Natural killer cell (primary cell): Measurements from ENCODE around the gene RBBP8NL. TPM values are rescaled to one million over a fixed set of nuclear protein-coding genes. Genes with fewer than 3 reads are reported as not detected.
"Not testable (repeated sequence)": the region's sequence is repeated elsewhere in the genome, so short reads cannot be mapped to it uniquely, and the experiment has no call there.

Experiments used
- ATAC-seq, 3 donors: fragments of 150-1000 bp in 2 of 3; fragments of 200-7000 bp in 1 of 3; cut with Tn5 transposase; 1 replicate in 1 of 3; 2 replicates in 2 of 3; pipeline ENCODE4 v1.10.0; 2021; ENCODE audit warnings: mild to moderate bottlenecking in 2 of 3, moderate library complexity in 2 of 3
- DNase-seq, 2 donors: peaks; one replicate each; pipeline versions ENCODE4 v3.0.0 to v3.0.0-alpha.2; 2013 to 2021; ENCODE audit warnings: mixed read lengths in 1 of 2
- H3K27ac ChIP-seq: one replicate; pipeline ENCODE4 v1.5.1; 2013; ENCODE audit warnings: mild to moderate bottlenecking, low read length
- H3K27me3 ChIP-seq: one replicate; pipeline ENCODE4 v1.6.1; 2013; ENCODE audit warnings: low read length; ENCODE audit not compliant: control insufficient read depth, insufficient read depth
- H3K36me3 ChIP-seq: one replicate; pipeline ENCODE4 v1.6.1; 2013; ENCODE audit warnings: low read length; ENCODE audit not compliant: control insufficient read depth, insufficient read depth
- H3K4me1 ChIP-seq: one replicate; pipeline ENCODE4 v1.6.1; 2013; ENCODE audit warnings: low read length; ENCODE audit not compliant: control insufficient read depth, insufficient read depth
- H3K4me3 ChIP-seq: one replicate; pipeline ENCODE4 v1.5.1; 2013; ENCODE audit warnings: low read length
- H3K9me3 ChIP-seq: one replicate; pipeline ENCODE4 v1.6.1; 2013; ENCODE audit warnings: low read length; ENCODE audit not compliant: control insufficient read depth, insufficient read depth
- H3K27ac Mint-ChIP-seq, 2 donors: one replicate each; pipeline ENCODE4 v1.8.0; 2022; ENCODE audit warnings: mild to moderate bottlenecking in 2 of 2, mixed read lengths in 2 of 2, moderate library complexity in 1 of 2
- H3K27me3 Mint-ChIP-seq, 2 donors: one replicate each; pipeline ENCODE4 v1.8.0; 2022; ENCODE audit warnings: low read depth in 2 of 2, mixed read lengths in 2 of 2
- H3K36me3 Mint-ChIP-seq: one replicate; pipeline ENCODE4 v1.8.0; 2022; ENCODE audit warnings: mixed read lengths
- H3K4me1 Mint-ChIP-seq, 2 donors: one replicate each; pipeline ENCODE4 v1.8.0; 2022; ENCODE audit warnings: mixed read lengths in 2 of 2
- H3K4me3 Mint-ChIP-seq: one replicate; pipeline ENCODE4 v1.8.0; 2022; ENCODE audit warnings: mild to moderate bottlenecking, moderate library complexity, mixed read lengths
- H3K9me3 Mint-ChIP-seq, 2 donors: one replicate each; pipeline ENCODE4 v1.8.0; 2022; ENCODE audit warnings: mixed read lengths in 2 of 2
- WGBS: methylation state at CpG from one replicate; pipeline ENCODE4 v1.1.7; 2013; ENCODE audit warnings: missing lambda C conversion rate; ENCODE audit not compliant: insufficient coverage; 5-methylcytosine and 5-hydroxymethylcytosine counted together
- intact Hi-C: fragments of 100-400 bp; cut with micrococcal nuclease; formaldehyde crosslinking; loops from one replicate; pipeline ENCODE4 v1.14.2; 2022
- total RNA-seq, 4 donors: library from RNA; stranded (reverse); fragments of 120-200 nt in 1 of 4; gene quantifications; one replicate each; pipeline versions ENCODE4 v1.2.3 to v1.2.4, GENCODE V29; 2013 to 2022
- TF ChIP-seq, protein P1 (sequence below): fragments of 200-600 bp; IDR thresholded peaks from one replicate; pipeline ENCODE4 v1.8.0; 2022; ENCODE audit warnings: antibody characterized with exemption

The RBBP8NL gene
- total RNA-seq, 3 donors from 2014 or later (not counting 1 experiment from before 2014, with no cell fraction given), result not detected

DNA sequence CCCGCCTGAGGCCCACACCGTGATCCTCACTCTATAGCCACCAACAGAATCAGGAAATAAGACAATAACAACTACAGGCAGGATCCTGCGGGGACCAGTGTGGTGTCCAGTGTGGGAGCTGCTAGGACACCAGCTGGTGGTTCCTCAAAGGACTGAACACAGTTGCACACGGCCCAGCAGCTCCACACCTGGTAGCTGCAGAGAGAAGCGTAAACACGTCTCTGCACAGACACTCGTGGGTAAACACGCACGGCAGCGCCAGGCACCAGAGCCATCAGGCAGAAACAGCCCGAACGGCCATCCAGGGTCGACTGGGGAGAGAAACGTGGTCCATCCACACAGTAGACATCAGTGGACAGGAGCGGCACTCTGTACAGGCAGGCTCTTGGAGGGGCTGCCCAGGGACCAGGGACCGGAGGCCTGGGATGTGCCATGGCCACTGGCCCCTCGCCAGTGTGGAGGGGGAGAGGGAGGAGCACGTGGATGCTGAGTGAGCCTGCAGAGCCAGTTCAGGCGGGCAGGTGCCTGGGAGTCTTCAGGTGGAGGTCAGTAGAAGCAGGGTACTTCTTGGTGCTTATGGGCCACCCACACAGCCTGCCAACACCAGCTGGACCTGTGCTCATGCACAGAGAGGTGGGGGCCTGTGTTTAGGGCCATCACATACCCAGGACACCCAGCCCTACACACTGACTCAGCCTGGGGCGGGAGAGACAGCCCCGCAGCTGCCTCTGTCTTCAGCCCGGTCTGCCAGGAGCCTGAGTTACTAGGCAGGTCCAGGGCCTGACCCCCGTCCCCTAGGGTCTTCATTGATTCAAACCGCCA is 52.8 kb downstream of the RBBP8NL start:
- TF ChIP-seq, protein P1, sequence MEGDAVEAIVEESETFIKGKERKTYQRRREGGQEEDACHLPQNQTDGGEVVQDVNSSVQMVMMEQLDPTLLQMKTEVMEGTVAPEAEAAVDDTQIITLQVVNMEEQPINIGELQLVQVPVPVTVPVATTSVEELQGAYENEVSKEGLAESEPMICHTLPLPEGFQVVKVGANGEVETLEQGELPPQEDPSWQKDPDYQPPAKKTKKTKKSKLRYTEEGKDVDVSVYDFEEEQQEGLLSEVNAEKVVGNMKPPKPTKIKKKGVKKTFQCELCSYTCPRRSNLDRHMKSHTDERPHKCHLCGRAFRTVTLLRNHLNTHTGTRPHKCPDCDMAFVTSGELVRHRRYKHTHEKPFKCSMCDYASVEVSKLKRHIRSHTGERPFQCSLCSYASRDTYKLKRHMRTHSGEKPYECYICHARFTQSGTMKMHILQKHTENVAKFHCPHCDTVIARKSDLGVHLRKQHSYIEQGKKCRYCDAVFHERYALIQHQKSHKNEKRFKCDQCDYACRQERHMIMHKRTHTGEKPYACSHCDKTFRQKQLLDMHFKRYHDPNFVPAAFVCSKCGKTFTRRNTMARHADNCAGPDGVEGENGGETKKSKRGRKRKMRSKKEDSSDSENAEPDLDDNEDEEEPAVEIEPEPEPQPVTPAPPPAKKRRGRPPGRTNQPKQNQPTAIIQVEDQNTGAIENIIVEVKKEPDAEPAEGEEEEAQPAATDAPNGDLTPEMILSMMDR, result no peak
- 60% methylated on average over 23 of the region's 24 CpGs for WGBS
- H3K27me3 Mint-ChIP-seq, result peaks cover 0 to 11% of the 10 kb centered on the region in 2 donors

DNA sequence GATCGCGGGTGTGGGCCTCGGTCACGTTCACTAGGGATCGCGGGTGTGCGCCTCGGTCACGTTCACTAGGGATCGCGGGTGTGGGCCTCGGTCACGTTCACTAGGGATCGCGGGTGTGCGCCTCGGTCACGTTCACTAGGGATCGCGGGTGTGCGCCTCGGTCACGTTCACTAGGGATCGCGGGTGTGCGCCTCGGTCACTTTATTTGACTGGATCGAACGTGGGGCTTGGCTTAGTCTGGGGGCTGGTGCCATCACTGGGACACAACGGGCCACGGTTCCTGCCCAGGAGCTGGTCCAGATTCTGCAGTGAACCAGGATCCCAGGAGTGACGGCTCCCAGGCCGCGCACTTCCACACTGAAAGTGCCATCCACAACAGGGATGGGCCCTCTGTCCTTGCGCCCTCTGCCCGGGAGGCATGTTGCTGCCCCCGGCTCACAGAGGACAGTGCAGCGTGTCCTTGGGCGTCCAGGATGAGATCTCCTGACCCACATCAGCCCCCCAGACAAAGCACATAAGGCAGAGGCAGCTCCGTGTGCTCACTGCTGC is 53.6 kb downstream of the RBBP8NL start:
- H3K27me3 ChIP-seq, H3K9me3 ChIP-seq, H3K4me3 Mint-ChIP-seq, DNase-seq, H3K27ac Mint-ChIP-seq, H3K9me3 Mint-ChIP-seq, H3K36me3 Mint-ChIP-seq, ATAC-seq, intact Hi-C loops, H3K36me3 ChIP-seq, H3K4me1 Mint-ChIP-seq, H3K4me3 ChIP-seq, H3K4me1 ChIP-seq, H3K27ac ChIP-seq: not testable (repeated sequence)
- 87% methylated on average over 27 of the region's 40 CpGs for WGBS
- H3K27me3 Mint-ChIP-seq, result peaks cover 0 to 17% of the 10 kb centered on the region in 2 donors

More for the DNA sequence above, 52.8 kb downstream of the RBBP8NL start:
- Mint-ChIP-seq H3K27ac (no peak overlapping the region), H3K9me3 (no peaks in the 10 kb centered on the region), H3K36me3 (no peaks in the 10 kb centered on the region), H3K4me1 (no peaks in the 10 kb centered on the region), H3K4me3 (no peak overlapping the region)
- intact Hi-C loops, result no loop called here
- no peak overlapping the region for H3K27ac ChIP-seq
- H3K36me3 ChIP-seq, result no peaks in the 10 kb centered on the region
- no peaks in the 10 kb centered on the region for H3K9me3 ChIP-seq
- H3K27me3 ChIP-seq, result peaks cover 3% of the 10 kb centered on the region
- DNase-seq, result no peak
- ATAC-seq, result no peak
- H3K4me1 ChIP-seq, result no peaks in the 10 kb centered on the region
- no peak overlapping the region for H3K4me3 ChIP-seq

DNA sequence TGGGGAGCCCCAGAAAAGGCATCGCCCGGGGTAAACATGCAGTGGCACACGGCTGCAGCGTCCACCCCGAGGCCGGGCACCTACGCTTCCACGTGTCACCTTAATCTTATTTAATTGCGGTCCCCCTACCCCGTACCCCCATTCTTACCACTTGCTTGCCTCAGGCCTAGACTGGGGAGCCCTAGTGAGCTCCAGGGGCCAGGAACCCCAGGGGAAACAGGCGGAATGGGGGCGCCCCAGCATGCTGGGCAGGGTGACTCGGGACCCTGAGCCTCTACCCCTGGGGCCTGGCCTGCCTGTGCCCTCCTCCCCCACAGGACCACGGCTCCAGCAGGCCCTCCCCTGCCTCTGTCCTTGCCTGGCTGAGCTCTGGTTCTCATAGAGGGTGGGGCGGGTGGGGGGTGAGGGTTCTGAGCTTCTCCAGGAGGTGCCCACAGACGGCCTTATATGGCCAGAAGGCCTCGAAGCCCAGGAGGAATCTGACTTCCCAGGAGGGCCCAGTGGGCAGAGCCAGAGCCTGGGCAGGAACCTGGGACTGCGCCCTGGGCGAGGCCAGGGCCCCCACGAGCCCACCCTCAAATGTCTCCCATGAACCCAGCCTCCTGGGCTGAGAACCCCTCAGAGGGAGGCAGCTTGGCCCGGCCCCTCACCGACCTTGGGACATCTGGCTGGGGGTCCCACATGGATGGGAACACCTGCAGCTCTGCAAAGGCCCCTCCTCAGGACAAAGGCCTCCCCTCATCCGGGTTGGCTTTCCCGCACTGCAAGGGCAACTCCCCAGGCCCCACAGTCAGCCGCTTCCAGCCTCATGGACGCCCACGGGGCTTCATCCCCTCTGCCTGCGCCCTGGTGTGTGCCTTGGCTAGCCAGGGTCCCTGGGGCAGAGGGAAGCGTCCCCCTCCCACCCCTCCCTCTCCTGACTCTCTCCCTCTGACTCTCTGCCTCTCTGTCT is 55.0 kb downstream of the RBBP8NL start:
- Histone ChIP-seq H3K9me3 (no peaks in the 10 kb centered on the region), H3K36me3 (no peaks in the 10 kb centered on the region), H3K4me1 (peaks cover 14% of the 10 kb centered on the region), H3K4me3 (no peak overlapping the region), H3K27ac (no peak overlapping the region), H3K27me3 (peaks cover 18% of the 10 kb centered on the region)
- TF ChIP-seq, protein P1, result no peak
- H3K4me3 Mint-ChIP-seq, result no peak overlapping the region
- peaks cover 0 to 26% of the 10 kb centered on the region in 2 donors for H3K27me3 Mint-ChIP-seq
- H3K36me3 Mint-ChIP-seq, result no peaks in the 10 kb centered on the region
- DNase-seq (no peak), ATAC-seq (no peak)
- no peaks in the 10 kb centered on the region for H3K9me3 Mint-ChIP-seq
- H3K27ac Mint-ChIP-seq, result no peak overlapping the region
- peaks cover 0 to 6% of the 10 kb centered on the region in 2 donors for H3K4me1 Mint-ChIP-seq
- intact Hi-C loops, result no loop called here
- WGBS, result 81% methylated on average over 29 of the region's 29 CpGs
